HG02943 (cell line): Measurements from ENCODE around the gene CD274.
"Not testable (repeated sequence)": the region's sequence is repeated elsewhere in the genome, so short reads cannot be mapped to it uniquely, and the experiment has no call there.

ENCODE experiments used
- ATAC-seq: cut with Tn5 transposase; IDR thresholded peaks from one replicate; pipeline ENCODE4 v1.9.1; 2021; ENCODE audit warnings: mild to moderate bottlenecking, low read depth, moderate library complexity; ENCODE audit not compliant: unreplicated experiment

The CD274 gene

DNA sequence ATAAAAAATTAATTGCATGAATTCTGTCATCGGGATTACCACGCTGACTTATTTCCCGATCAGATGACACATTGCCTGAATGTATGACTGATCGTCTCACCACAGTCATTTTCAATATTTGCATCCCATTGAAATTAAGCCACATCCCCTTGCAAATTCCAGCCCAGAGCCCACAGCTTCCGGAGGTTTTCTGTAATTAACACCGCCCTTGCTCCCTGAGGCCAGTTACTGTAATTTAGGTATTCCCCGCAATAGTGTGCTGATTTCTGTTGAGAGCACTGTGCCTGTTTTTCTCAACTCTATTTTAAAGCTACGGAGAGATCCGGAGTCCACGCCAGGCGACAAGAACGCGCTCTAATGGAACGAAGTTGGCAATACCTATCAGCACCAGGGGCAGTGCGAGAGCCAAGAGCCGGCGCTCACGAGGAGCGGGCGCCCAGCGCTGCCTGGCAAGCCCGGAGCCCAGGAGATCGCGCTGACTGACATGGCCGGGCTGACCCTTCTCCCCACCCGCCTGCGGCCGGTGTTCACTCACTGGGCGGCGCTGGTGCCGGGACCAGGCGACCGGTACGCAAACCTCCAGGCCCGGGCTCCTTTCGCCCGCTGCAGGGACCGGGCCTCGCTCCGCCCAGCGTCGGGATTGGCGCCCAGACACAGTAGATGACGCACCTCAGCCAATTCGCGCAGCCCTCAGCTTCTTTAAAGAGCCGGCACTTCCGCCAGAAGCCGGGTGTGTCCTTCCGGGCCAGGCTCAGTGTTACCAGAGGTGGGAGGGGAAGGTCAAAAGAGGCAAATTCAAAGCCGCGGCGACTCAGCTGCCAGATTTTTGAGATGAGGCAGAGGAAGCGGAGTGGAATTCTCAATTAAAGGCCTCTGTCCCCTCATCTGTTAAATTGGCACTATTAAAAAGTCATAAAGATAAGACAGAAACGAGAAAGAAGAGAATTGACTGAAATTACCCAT lies 12.8 kb upstream of the CD274 start, which contains the start of gene PLGRKT:
TSS of gene PLGRKT (minus strand) at position 672 of the 963 bp plus-strand sequence. CDS start 5,948 bp downstream, outside the sequence.
- ATAC-seq, result peak; percentile 82

DNA sequence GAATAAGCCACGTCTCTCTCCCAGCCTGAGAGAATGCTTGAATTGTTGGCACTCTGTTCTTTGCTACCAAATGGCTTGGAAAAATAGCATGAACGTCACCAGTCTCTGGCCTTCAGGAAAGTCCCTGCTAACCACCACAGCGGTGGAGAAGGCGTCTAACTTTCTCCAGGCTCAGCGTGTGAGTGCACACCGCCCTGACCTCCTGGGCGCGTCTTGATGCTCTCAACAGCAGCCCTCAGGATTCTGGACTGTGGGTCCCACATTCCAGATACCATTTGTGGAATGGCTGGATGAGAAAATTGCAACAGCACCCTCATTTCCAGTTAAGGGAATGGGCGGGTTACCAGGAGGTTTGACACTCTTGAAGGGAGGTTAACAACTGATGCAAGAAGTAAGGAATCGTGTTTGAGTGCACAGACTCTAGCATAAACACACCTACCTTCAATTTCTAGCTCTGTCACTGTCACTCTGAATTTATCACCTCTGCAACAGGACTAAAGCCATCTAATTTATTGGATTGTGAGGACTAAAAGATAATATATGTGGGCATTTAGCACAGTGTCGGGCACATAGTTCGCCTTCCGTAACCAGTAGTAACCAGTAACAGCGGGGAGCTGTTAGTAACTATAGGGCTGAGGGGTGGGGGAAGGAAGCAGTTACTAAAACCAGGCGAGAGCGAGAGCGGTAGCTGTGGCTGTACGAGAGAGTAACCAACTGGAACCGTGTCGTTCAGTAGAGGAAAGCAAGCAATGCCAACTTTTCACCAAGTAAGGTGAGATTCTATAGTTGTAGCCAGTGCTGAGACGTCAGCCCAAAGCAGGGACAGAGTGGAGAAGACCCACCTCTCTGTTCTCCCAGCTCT lies 11.8 kb upstream of the CD274 start:
- ATAC-seq, result peak; percentile 61

DNA sequence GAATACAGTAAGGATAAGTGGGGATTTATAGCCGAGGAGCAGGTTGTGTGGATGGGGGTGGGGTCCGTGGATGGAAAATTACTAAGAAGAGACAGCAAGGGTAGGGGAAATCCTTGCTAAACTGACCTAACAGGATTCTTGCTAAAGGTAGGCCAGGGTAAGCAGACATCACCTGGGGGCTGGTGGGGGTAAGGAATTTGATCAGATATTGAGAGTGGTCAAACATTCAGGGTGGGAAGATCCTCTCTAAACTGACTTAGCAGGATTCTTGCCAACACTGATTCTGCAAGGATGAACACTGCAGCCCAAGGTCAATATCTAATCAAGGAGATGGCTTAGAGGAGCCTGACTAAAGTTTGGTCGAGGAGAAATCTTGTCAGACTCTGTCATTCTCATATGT lies 9.9 kb upstream of the CD274 start:
- no peak for ATAC-seq

DNA sequence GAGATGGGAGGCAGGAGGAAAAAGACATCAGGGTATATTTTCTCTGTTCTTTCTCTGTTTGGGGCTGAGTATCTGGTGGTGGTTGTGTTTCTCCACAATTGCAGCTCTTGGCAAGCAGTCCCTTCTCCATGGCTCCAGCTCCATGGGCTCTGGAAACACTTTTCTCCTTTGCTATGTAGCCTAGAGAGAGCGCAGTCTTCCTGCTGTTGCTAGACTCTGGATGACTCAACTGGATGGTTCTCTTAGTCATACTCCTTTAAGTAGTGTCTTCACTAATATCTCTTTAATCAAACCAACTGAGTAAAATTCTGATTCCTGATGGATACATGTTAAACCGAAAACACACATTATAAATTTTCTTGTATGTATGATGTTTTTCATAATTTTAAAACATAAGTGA lies 9.3 kb upstream of the CD274 start:
- ATAC-seq, result no peak

DNA sequence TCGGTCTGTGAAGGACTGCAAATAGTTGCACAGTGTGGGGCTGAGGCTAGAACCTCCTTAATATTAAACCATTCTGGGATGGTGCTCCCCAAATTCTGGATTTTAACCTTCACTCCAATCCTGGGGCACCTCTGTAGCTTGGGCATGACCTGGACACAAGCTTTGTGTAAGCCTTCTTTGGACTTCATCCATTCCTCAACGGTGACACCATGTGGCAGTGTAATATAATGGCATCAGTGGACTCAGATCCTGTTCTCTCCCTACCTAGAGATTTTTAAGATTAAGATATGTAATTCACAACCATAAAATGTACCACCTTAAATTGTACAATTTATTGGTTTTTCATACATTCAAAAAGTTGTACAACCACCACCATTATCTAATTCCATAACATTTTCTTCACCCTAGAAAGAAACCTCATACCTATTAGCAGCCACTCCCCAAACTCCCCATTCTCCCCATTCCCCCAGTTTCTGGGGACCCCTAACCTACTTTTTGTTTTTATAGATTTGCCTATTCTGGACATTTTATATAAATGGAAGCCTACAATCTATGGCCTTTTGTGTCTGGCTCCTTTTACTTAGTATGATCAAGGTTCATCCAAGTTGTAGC lies 7.8 kb upstream of the CD274 start:
- ATAC-seq, result no peak

DNA sequence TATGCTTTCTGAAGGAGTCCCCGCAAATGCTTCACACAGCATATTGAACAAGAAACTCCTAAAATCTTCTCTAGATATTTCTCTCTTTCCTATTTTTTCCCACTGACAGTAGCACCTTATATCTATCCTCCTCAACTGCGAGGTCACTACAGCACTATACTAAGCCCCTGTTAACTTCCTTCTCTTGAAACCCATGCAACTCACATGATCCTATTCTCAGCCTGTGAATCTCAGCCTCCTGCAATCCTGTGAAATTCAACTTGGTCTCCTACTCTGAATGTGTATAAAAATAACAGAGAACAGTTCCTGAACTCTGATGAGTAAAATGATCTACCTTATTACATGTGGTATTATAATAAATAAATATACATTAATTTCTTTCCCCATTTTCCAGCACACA lies 6.5 kb upstream of the CD274 start:
- ATAC-seq, result no peak

DNA sequence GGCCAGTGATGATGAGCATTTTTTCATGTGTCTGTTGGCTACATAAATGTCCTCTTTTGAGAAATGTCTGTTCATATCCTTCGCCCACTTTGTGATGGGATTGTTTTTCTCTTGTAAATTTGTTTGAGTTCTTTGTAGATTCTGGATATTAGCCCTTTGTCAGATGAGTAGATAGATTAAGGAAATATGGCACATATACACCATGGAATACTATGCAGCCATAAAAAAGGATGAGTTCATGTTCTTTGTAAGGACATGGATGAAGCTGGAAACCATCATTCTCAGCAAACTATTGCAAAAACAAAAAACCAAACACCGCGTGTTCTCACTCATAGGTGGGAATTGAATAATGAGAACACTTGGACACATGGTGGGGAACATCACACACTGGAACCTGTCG lies 5.2 kb upstream of the CD274 start:
- ATAC-seq, result not testable (repeated sequence)

DNA sequence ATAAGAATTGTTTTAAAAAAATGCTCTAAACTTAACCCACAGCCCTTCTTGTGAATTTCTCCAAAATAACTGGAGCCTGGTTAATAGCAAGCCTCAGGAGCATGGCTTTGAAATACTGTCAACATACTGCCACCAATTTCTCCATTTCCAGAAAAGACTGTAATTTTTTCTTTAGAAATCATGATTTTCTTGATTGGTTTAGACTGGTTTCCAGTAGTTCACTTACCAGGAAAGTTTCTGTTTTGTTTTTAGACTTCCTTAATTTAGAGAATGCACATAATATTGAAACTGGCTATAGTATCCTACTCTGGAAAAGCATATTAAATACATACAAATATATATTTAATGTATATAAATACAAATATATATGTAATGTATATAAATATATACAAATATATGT lies 4.5 kb upstream of the CD274 start:
- no peak for ATAC-seq

DNA sequence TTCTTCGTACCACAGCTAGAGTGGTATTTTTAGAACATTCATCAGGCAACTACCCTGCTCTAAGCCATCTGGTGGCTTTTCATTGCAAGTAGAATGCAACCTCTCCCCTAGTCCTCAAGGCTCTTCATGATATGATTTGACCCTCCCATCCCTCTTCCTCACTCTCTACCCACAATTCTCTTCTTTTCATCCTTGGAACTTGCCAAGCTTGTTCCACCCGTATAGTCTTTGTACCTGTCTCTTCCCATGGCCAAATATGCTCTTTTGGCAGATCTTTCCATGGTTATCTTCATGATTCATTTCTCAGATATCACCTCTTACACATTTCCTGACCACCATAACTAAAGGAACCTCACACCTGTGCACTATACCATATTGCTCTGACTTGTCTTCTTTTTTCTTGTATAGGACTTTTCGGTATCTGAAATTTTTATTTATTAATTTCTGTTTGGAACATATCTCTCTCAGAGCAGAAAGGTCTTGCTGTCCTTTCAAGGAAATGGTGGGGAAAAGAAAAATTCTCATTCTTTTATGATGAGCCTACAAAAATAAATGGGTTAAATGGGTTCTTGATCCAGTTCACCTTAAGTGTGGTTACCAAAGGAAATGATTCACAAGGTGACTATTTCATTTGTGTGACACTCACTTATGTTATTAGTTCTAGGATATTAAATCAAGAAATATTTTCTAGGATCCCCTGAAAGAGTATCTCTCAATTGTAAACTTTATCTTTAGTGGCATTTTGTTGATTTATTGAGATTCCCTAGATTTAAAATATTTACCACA lies 3.7 kb upstream of the CD274 start:
- ATAC-seq, result no peak

DNA sequence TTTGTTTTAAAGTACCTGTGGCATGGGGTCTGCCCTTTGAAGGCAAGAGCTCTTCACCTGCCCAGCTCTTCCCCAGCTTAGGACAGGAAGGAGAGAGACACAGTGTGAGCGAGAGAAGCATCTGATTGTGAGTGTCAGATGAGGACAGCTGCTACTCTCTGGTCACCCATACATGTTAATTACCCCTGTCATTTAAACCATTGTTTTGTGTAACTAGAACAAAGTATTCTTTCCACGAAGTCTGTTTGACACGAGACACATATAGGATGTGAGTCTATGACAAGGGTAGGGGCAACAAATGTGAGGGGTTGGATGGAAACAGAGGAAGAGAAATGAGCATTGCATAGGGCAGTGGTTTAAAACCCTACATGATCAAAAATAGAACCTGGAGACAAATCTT lies 3.0 kb upstream of the CD274 start:
- ATAC-seq, result no peak

DNA sequence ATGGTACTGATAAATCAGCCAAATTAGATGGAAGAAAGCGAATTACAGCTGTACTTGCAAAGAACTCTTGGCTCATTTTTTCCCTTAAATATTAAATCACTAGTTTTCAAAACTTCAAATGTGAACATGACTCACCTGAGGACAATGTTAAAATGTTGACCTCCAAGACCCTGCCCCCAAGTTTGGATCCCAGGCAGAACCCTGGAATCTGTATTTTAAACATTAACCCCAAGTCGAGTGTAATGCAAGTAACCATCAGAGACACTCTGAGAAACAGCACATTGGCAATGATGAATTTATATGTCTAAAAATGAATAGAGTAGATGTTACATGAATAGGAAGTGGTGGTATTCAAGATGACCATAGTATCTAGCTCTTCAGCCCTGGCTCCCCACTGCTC lies 2.3 kb upstream of the CD274 start:
- no peak for ATAC-seq

DNA sequence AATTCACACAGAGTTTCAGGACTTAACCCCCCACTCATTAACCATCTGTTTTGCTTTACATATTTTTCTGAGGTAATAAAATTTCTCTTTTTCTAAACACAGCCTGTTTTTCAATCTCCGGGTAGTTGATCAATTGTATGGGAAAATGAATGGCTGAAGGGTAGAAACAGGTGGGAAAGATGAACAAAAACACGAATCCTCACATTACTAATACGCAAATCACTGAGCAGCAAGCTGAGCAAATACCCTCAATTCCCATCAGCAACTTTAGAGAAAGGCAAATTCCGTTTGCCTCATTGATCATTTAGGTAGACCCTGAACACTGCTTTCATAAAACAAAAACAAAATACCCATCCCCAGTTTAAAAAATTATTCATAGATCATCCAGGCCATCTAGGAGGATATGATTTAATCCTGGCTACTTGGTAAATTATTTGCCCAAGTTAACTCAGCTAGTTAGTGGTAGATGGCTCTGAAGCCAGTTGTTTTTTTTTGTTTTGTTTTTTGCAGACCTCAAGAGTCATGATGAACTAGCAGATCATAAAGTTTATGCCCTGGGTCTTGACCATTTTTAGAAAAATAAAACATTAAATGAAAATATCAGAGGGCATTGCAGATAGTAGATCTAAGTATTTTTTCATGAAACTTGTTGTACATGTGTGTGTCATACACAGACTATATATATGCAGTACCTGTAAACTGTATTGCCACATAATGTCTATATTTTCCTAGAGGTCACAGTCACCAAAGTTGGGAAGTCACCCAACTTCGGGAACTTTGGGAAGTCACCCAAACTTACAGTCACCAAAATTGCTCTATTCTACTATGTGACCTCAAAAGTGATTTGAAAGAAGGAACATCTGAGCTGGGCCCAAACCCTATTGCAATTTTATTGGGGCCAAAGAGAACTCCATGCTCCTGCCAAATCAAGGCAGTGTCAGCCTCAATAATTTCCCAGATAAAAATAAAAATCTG lies 1.6 kb upstream of the CD274 start:
- no peak for ATAC-seq

DNA sequence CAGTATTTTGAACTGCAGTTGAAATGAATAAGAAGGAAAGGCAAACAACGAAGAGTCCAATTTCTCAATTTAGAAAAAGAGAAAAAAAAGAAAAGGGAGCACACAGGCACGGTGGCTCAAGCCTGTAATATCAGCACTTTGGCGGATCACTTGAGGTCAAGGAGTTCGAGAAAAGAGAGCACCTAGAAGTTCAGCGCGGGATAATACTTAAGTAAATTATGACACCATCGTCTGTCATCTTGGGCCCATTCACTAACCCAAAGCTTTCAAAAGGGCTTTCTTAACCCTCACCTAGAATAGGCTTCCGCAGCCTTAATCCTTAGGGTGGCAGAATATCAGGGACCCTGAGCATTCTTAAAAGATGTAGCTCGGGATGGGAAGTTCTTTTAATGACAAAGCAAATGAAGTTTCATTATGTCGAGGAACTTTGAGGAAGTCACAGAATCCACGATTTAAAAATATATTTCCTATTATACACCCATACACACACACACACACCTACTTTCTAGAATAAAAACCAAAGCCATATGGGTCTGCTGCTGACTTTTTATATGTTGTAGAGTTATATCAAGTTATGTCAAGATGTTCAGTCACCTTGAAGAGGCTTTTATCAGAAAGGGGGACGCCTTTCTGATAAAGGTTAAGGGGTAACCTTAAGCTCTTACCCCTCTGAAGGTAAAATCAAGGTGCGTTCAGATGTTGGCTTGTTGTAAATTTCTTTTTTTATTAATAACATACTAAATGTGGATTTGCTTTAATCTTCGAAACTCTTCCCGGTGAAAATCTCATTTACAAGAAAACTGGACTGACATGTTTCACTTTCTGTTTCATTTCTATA lies 602 bp upstream of the CD274 start:
- no peak for ATAC-seq

DNA sequence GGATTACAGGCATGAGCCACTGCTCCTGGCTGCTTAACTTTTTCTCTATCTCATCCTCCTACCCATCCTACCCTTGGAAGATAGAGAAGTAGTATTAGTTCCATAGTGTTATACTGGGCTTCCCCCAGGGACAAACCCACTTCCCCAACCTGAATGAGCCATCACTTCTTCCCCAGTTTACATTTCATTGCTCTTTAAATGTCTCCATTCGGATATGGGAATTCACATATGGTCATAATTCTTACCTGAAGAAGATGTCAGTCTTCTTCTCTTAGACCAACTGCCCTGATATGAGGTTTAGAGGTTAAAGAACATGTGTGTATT lies 1.9 kb downstream of the CD274 start:
- ATAC-seq, result no peak

DNA sequence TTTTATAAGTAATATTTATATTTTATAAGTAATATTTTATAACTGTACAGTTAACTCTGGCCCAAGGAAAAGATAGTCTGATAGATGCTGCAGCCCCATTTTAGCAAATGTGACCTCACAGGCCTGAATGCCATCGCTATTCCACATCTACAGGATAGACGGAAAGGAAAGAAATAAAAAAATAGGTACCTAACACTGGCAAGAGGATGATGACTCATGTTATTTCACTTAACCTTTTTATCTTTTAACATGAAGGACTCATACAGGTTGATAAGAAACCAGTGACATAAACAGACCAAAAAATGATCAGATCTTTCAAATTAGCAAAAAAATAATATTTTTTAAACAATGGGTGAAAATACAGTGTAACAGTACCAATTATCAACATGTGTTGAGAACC lies 2.7 kb downstream of the CD274 start:
- ATAC-seq, result no peak

DNA sequence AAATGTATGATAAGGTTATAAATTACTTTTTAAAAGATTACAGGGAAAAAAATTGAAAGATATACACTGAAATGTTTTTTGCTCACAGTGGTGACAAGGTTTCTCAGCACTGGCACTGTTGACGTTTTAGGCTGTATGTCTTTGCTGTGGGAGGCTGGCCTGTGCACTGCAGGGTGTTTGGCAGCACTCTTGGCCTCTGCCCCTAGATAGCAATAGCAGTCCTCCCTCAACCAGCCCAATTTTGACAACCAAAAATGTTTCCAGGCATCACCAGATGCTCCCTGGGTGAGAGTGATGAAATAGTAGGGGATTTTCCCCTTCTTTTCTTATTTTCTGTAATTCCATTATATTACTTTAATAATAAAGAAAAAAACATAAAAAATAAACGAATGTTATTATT lies 3.3 kb downstream of the CD274 start:
- ATAC-seq, result no peak

DNA sequence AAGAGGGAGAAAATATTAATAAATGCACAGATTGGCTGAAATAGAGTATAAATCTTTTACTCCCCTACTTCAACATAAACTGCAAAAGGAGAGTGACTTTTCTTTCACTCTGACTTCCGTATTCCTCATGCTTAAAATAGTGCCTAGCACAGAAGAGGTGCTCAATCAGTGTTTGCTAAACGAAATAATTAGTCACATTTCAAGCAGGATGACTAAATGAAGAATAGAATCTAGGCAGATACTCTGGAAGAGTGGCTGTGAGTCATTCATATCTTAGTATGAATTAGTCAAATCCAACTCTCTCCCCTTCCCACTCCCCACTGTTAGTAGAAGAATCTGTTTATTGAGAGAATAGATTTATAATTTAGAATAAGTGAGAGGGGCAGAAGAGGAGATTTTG lies 4.8 kb downstream of the CD274 start:
- ATAC-seq, result no peak

DNA sequence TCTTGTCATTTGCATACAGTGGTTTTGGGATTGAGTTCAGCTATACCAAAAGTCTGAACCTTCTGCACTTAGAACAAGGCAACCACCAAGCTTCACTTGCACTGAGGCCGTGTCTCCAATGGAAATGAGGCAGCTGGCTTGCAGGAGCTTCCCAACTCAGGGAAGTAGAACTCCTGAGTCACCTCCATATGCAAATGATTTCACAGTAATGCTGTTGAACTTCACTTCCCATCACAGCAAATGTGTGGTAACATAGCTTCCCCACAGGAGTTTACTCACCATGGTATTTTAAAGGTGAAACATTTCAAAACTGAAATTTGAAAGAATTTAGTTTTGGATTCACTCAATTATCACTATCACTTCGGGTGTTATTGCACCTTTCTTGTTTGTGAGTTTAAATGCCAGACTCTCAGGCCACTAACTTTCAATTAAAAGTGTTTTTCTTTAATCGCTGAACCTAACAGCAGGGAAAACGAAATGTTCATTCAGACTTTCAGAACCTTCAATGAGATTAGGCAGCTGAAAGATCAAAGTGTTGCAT lies 9.0 kb downstream of the CD274 start:
- no peak for ATAC-seq
